H1 (cell line): ENCODE results near the gene NEB. TPM values are rescaled to one million over a fixed set of nuclear protein-coding genes. Genes with fewer than 3 reads are reported as not detected.

Source experiments
- CTCF ChIA-PET: fragments of 300-600 bp; sonication (Branson Sonifier 250); formaldehyde crosslinking; loops from one replicate; lab custom pipeline; 2021; ENCODE audit not compliant: partially characterized antibody; lab: Charles Lee
- POLR2A ChIA-PET: fragments of 300-600 bp; sonication (Branson Sonifier 250); formaldehyde crosslinking; loops from one replicate; lab custom pipeline; 2021; ENCODE audit warnings: inconsistent platforms; ENCODE audit not compliant: partially characterized antibody; lab: Charles Lee
- DNase-seq, 2 experiments: peaks; one replicate each; pipeline versions ENCODE4 v3.0.0 to v3.0.0-alpha.2; 2010 to 2022; ENCODE audit warnings: low spot score in 2 of 2, low read depth in 1 of 2, mixed read lengths in 1 of 2
- FAIRE-seq: peaks from 2 replicates; lab custom pipeline; 2011; peaks lifted over from hg19 to GRCh38; lab: Jason Lieb, UNC
- H2AFZ ChIP-seq: 2 replicates; pipeline ENCODE4 v1.8.1; 2012; ENCODE audit warnings: low read length, inconsistent platforms
- H2AK5ac ChIP-seq: 2 replicates; pipeline ENCODE4 v1.6.1; 2013; ENCODE audit warnings: low read depth, low read length
- H2BK120ac ChIP-seq: replicated peaks from 2 replicates; pipeline ENCODE3; 2013; ENCODE audit warnings: low read depth, low read length, inconsistent platforms
- H2BK12ac ChIP-seq: 2 replicates; pipeline ENCODE4 v1.6.1; 2013; ENCODE audit warnings: low read depth, low read length
- H2BK15ac ChIP-seq: 2 replicates; pipeline ENCODE4 v1.6.1; 2013; ENCODE audit warnings: low read length
- H2BK20ac ChIP-seq: 2 replicates; pipeline ENCODE4 v1.6.1; 2013; ENCODE audit warnings: low read length
- H2BK5ac ChIP-seq: 2 replicates; pipeline ENCODE4 v1.6.1; 2013; ENCODE audit warnings: low read depth, low read length
- H3K14ac ChIP-seq: 2 replicates; pipeline ENCODE4 v1.6.1; 2013; ENCODE audit warnings: inconsistent platforms; ENCODE audit not compliant: insufficient read length
- H3K18ac ChIP-seq: 2 replicates; pipeline ENCODE4 v1.6.1; 2013; ENCODE audit warnings: low read length; ENCODE audit errors: extremely low read depth
- H3K23ac ChIP-seq: 2 replicates; pipeline ENCODE4 v1.6.1; 2013; ENCODE audit warnings: inconsistent platforms; ENCODE audit not compliant: insufficient read length
- H3K23me2 ChIP-seq: 2 replicates; pipeline ENCODE4 v1.6.1; 2013; ENCODE audit warnings: low read depth, low read length
- H3K27ac ChIP-seq: 2 replicates; pipeline ENCODE4 v1.6.1; 2011; ENCODE audit warnings: low read depth, low read length, inconsistent platforms
- H3K27me3 ChIP-seq, 4 experiments: replicated peaks in 1 of 4; 1 replicate in 1 of 4; 2 replicates in 3 of 4; pipeline versions ENCODE4 v1.6.1 to v1.8.1; 2011 to 2013; ENCODE audit warnings: low read length in 3 of 4, mild to moderate bottlenecking in 3 of 4, inconsistent platforms in 2 of 4, mixed read lengths in 2 of 4, moderate library complexity in 1 of 4; ENCODE audit not compliant: control insufficient read depth in 3 of 4, insufficient read depth in 3 of 4; ENCODE audit errors: extremely low read depth in 1 of 4
- H3K36me3 ChIP-seq, 4 experiments: 2 replicates each; pipeline versions ENCODE4 v1.6.1 to v1.8.1; 2011 to 2013; ENCODE audit warnings: mild to moderate bottlenecking in 4 of 4, low read length in 3 of 4, moderate library complexity in 2 of 4, control low read depth in 1 of 4, inconsistent platforms in 1 of 4; ENCODE audit not compliant: insufficient read depth in 4 of 4, control insufficient read depth in 2 of 4
- H3K4ac ChIP-seq: replicated peaks from 2 replicates; pipeline ENCODE3; 2013; ENCODE audit warnings: low read length, low read depth, mixed read lengths, inconsistent platforms; ENCODE audit not compliant: insufficient read length
- H3K4me1 ChIP-seq, 4 experiments: replicated peaks in 1 of 4; 1 replicate in 1 of 4; 2 replicates in 3 of 4; pipeline versions ENCODE4 v1.6.1 to v1.8.1; 2011 to 2013; ENCODE audit warnings: low read length in 3 of 4, inconsistent platforms in 2 of 4, mixed read lengths in 1 of 4; ENCODE audit not compliant: insufficient read depth in 4 of 4, control insufficient read depth in 3 of 4
- H3K4me2 ChIP-seq, 2 experiments: 2 replicates each; pipeline versions ENCODE4 v1.6.1 to v1.8.1; 2011 to 2013; ENCODE audit warnings: low read depth in 2 of 2, low read length in 2 of 2, control low read depth in 1 of 2, inconsistent platforms in 1 of 2, mild to moderate bottlenecking in 1 of 2; ENCODE audit not compliant: insufficient read depth in 1 of 2
- H3K4me3 ChIP-seq, 4 experiments: fragments of 200-600, 300-600 bp in 1 of 4; sonication (generic), shearing (Covaris generic), sonication (Bioruptor Twin) in 1 of 4; 2 replicates each; pipeline versions ENCODE4 v1.5.1 to v1.8.1; 2011 to 2016; ENCODE audit warnings: low read length in 4 of 4, low read depth in 3 of 4, control low read depth in 2 of 4, inconsistent platforms in 2 of 4, mild to moderate bottlenecking in 2 of 4, mixed read lengths in 1 of 4, moderate library complexity in 1 of 4; ENCODE audit not compliant: insufficient read depth in 2 of 4; ENCODE audit errors: extremely low read depth in 1 of 4
- H3K56ac ChIP-seq: replicated peaks from 2 replicates; pipeline ENCODE3; 2013; ENCODE audit warnings: low read depth, mild to moderate bottlenecking, mixed read lengths, low read length, inconsistent platforms; ENCODE audit not compliant: insufficient read length
- H3K79me1 ChIP-seq: 2 replicates; pipeline ENCODE4 v1.6.1; 2013; ENCODE audit warnings: low read depth, low read length, control low read depth
- H3K79me2 ChIP-seq, 2 experiments: 2 replicates each; pipeline versions ENCODE4 v1.6.1 to v1.8.1; 2012 to 2013; ENCODE audit warnings: low read length in 2 of 2, mild to moderate bottlenecking in 2 of 2, inconsistent platforms in 1 of 2; ENCODE audit not compliant: insufficient read depth in 2 of 2, control insufficient read depth in 1 of 2
- H3K9ac ChIP-seq, 4 experiments: replicated peaks in 1 of 4; 1 replicate in 1 of 4; 2 replicates in 3 of 4; pipeline versions ENCODE4 v1.6.1 to v1.8.1; 2011 to 2013; ENCODE audit warnings: low read depth in 3 of 4, low read length in 3 of 4, control low read depth in 2 of 4, mild to moderate bottlenecking in 2 of 4, moderate library complexity in 2 of 4, inconsistent platforms in 1 of 4; ENCODE audit errors: extremely low read depth in 1 of 4
- H3K9me3 ChIP-seq, 2 experiments: 2 replicates each; pipeline versions ENCODE4 v1.6.1 to v1.8.1; 2012 to 2013; ENCODE audit warnings: mild to moderate bottlenecking in 2 of 2, moderate library complexity in 2 of 2, control low read depth in 1 of 2, inconsistent platforms in 1 of 2, low read depth in 1 of 2, low read length in 1 of 2, mixed read lengths in 1 of 2; ENCODE audit not compliant: insufficient read depth in 2 of 2
- H4K20me1 ChIP-seq, 2 experiments: replicated peaks in 1 of 2; 2 replicates each; pipeline versions ENCODE3 to v1.8.1; 2011 to 2013; ENCODE audit warnings: inconsistent platforms in 2 of 2, low read length in 2 of 2, mild to moderate bottlenecking in 1 of 2; ENCODE audit not compliant: insufficient read depth in 2 of 2, control insufficient read depth in 1 of 2
- H4K5ac ChIP-seq: 2 replicates; pipeline ENCODE4 v1.6.1; 2013; ENCODE audit warnings: low read length, low read depth, mixed read lengths, inconsistent platforms; ENCODE audit not compliant: insufficient read length
- H4K8ac ChIP-seq: 2 replicates; pipeline ENCODE4 v1.8.0; 2013; ENCODE audit warnings: mild to moderate bottlenecking, moderate library complexity, low read length, inconsistent platforms; ENCODE audit not compliant: insufficient read depth; ENCODE audit errors: extremely low read depth
- H4K91ac ChIP-seq: replicated peaks from 2 replicates; pipeline ENCODE3; 2013; ENCODE audit warnings: low read length, mixed read lengths, inconsistent platforms; ENCODE audit not compliant: insufficient read length
- BACH1 ChIP-seq: IDR thresholded peaks from 2 replicates; pipeline ENCODE4 v1.6.1; 2012; ENCODE audit warnings: low read length, improper control_type of control experiment
- HDAC2 ChIP-seq, 2 experiments: fragments of 300-600 bp in 1 of 2; sonication (generic) in 1 of 2; IDR thresholded peaks; 2 replicates each; pipeline ENCODE4 v1.6.1; 2011 to 2012; ENCODE audit warnings: low read depth in 2 of 2, low read length in 2 of 2, mild to moderate bottlenecking in 2 of 2, moderate library complexity in 2 of 2, borderline replicate concordance in 1 of 2, inconsistent platforms in 1 of 2
- KDM4A ChIP-seq: IDR thresholded peaks from one replicate; pipeline ENCODE4 v1.7.1; 2012; ENCODE audit warnings: low read depth, mild to moderate bottlenecking, moderate library complexity, low read length, inconsistent platforms; ENCODE audit not compliant: severe bottlenecking
- SIRT6 ChIP-seq: IDR thresholded peaks from one replicate; pipeline ENCODE4 v1.7.1; 2012; ENCODE audit warnings: low read length, inconsistent platforms
- SP2 ChIP-seq: IDR thresholded peaks from 2 replicates; pipeline ENCODE4 v1.6.1; 2012; ENCODE audit warnings: mild to moderate bottlenecking, low read length, inconsistent platforms
- WGBS, 2 experiments: shearing (Covaris generic) in 1 of 2; methylation state at CpG; one replicate each; pipeline versions ENCODE4 v1.1.6 to v1.1.7; 2013 to 2015; ENCODE audit warnings: low lambda C conversion rate in 2 of 2, mixed read lengths in 2 of 2, inconsistent platforms in 1 of 2, low coverage in 1 of 2, missing lambda C conversion rate in 1 of 2; ENCODE audit not compliant: insufficient replicate concordance in 2 of 2, insufficient coverage in 1 of 2, insufficient read length in 1 of 2; ENCODE audit errors: extremely low coverage in 1 of 2, missing lambda C conversion rate in 1 of 2; 5-methylcytosine and 5-hydroxymethylcytosine counted together
- polyA plus RNA-seq, 7 experiments: library from polyadenylated mRNA; depleted of rRNA in 3 of 7; stranded (reverse) in 5 of 7; unstranded in 2 of 7; fragments of >200 nt in 5 of 7; fragments of 200-250 nt in 2 of 7; gene quantifications; 1 replicate in 5 of 7; 2 replicates in 1 of 7; 4 replicates in 1 of 7; pipeline versions ENCODE4 v1.2.1 to v1.2.3, GENCODE V29; 2011 to 2013; ENCODE audit warnings: missing spikeins in 2 of 7, mixed read lengths in 2 of 7
- total RNA-seq: library from RNA; stranded (reverse); fragmentation: NEBNext Ultra II Directional; extraction: Animal tissue kit (Norgen Biotek cat#: 25700); gene quantifications from 2 replicates; pipeline ENCODE4 v1.2.1, GENCODE V29; 2021

The NEB gene
- total and polyA plus RNA-seq, 2 of the 8 experiments (the other 6 are each of a cell fraction or from before 2014, with no cell fraction given) = 1.4 to 2.5 TPM

GRCh38 chr2:151681051-151681450 lies 53.2 kb downstream of the NEB start:
- H3K79me1 ChIP-seq = no peaks in the 10 kb centered on the region
- no peak overlapping the region for H3K18ac ChIP-seq
- H2BK20ac ChIP-seq = no peak overlapping the region
- H3K9ac ChIP-seq = no peak overlapping the region
- no peak overlapping the region for H3K4me3 ChIP-seq
- no peaks in the 10 kb centered on the region for H3K36me3 ChIP-seq
- no peak overlapping the region for H3K27ac ChIP-seq
- no peak overlapping the region for H4K5ac ChIP-seq
- H4K20me1 ChIP-seq = no peaks in the 10 kb centered on the region
- H2AK5ac ChIP-seq = no peak overlapping the region
- no peak overlapping the region for H4K91ac ChIP-seq
- no peak overlapping the region for H2AFZ ChIP-seq
- H3K4ac ChIP-seq = no peak overlapping the region
- no peak overlapping the region for H3K23ac ChIP-seq
- no peak overlapping the region for H2BK120ac ChIP-seq
- POLR2A ChIA-PET = no interaction called here
- H3K27me3 ChIP-seq = no peaks in the 10 kb centered on the region
- no peak overlapping the region for H2BK12ac ChIP-seq
- H3K14ac ChIP-seq = no peak overlapping the region
- H3K79me2 ChIP-seq = no peaks in the 10 kb centered on the region
- 93% methylated on average over 3 of the region's 3 CpGs; no CpG with 5 or more reads in 1 of the 2 experiments for WGBS, 2 experiments
- H3K9me3 ChIP-seq = no peaks in the 10 kb centered on the region
- no peak for TF ChIP-seq SIRT6
- no peak for TF ChIP-seq SP2
- TF ChIP-seq KDM4A = no peak
- no peak for TF ChIP-seq HDAC2 (IDR thresholded peaks at IDR 0.05; ENCODE audit: borderline replicate concordance in 1 of 2, low read depth in 2 of 2, low read length in 2 of 2)
- TF ChIP-seq BACH1 = no peak
- CTCF ChIA-PET = interaction anchor here (0.6 kb wide), 1 partner anchor 64 kb away, joined by 5 read pairs; no protein-coding TSS in a partner anchor
- no peak overlapping the region for H3K56ac ChIP-seq
- no peak overlapping the region for H3K4me2 ChIP-seq
- no peak overlapping the region for H2BK15ac ChIP-seq
- FAIRE-seq (no peak), DNase-seq (no peak)
- H3K4me1 ChIP-seq = peaks cover 0 to 3% (median 0%) of the 10 kb centered on the region in 4 experiments; a peak in 1 of 7 replicates
- H4K8ac ChIP-seq = no peak overlapping the region
- no peaks in the 10 kb centered on the region for H3K23me2 ChIP-seq
- H2BK5ac ChIP-seq = no peak overlapping the region
